ENCODE measurements around the gene HSD17B11. TPM values are rescaled to one million over a fixed set of nuclear protein-coding genes. Genes with fewer than 3 reads are reported as not detected.

HSD17B11 gene
- total and polyA plus RNA-seq, 2 of the 8 experiments (the other 6 are each of a cell fraction or from before 2014, with no cell fraction given) = 6.0 to 9.0 TPM

GRCh38 chr4:87377816-87378215 lies 13.2 kb downstream of the HSD17B11 start:
- FAIRE-seq (no peak), DNase-seq (ENCODE audit: low read depth in 1 of 2, low spot score in 2 of 2) (no peak)
- Histone ChIP-seq H3K18ac (ENCODE audit: extremely low read depth, low read length) (no peak overlapping the region), H3K4me1 (replicated peaks in 1 of 4; ENCODE audit: control insufficient read depth in 3 of 4, insufficient read depth in 4 of 4, low read length in 3 of 4) (no peaks in the 10 kb centered on the region), H2AFZ (ENCODE audit: low read length) (no peak overlapping the region), H2BK120ac (replicated peaks; ENCODE audit: low read depth, low read length) (no peak overlapping the region), H3K9ac (replicated peaks in 1 of 4; ENCODE audit: extremely low read depth in 1 of 4, low read depth in 3 of 4, low read length in 3 of 4) (no peak overlapping the region), H2BK12ac (ENCODE audit: low read depth, low read length) (no peak overlapping the region), H3K79me1 (ENCODE audit: low read depth, low read length) (no peaks in the 10 kb centered on the region), H3K14ac (ENCODE audit: insufficient read length) (no peak overlapping the region), H4K8ac (ENCODE audit: extremely low read depth, insufficient read depth, low read length) (no peak overlapping the region), H4K91ac (replicated peaks; ENCODE audit: insufficient read length, low read length) (no peak overlapping the region), H4K20me1 (replicated peaks in 1 of 2; ENCODE audit: control insufficient read depth in 1 of 2, insufficient read depth in 2 of 2, low read length in 2 of 2) (no peaks in the 10 kb centered on the region), H3K23ac (ENCODE audit: insufficient read length) (no peak overlapping the region), H2BK15ac (ENCODE audit: low read length) (no peak overlapping the region), H3K4me2 (ENCODE audit: insufficient read depth in 1 of 2, low read depth in 2 of 2, low read length in 2 of 2) (no peak overlapping the region), H4K5ac (ENCODE audit: insufficient read length, low read depth, low read length) (no peak overlapping the region), H3K23me2 (ENCODE audit: low read depth, low read length) (no peaks in the 10 kb centered on the region), H3K9me3 (ENCODE audit: insufficient read depth in 2 of 2, low read depth in 1 of 2, low read length in 1 of 2) (no peaks in the 10 kb centered on the region), H3K56ac (replicated peaks; ENCODE audit: insufficient read length, low read depth, low read length) (no peak overlapping the region), H3K4me3 (ENCODE audit: extremely low read depth in 1 of 4, insufficient read depth in 2 of 4, low read depth in 3 of 4, low read length in 4 of 4) (no peak overlapping the region), H3K27me3 (replicated peaks in 1 of 4; ENCODE audit: control insufficient read depth in 3 of 4, extremely low read depth in 1 of 4, insufficient read depth in 3 of 4, low read length in 3 of 4) (no peaks in the 10 kb centered on the region), H2AK5ac (ENCODE audit: low read depth, low read length) (no peak overlapping the region), H2BK20ac (ENCODE audit: low read length) (no peak overlapping the region), H3K4ac (replicated peaks; ENCODE audit: insufficient read length, low read depth, low read length) (no peak overlapping the region), H3K27ac (ENCODE audit: low read depth, low read length) (no peak overlapping the region), H2BK5ac (ENCODE audit: low read depth, low read length) (no peak overlapping the region), H3K36me3 (ENCODE audit: control insufficient read depth in 2 of 4, insufficient read depth in 4 of 4, low read length in 3 of 4) (no peaks in the 10 kb centered on the region; a peak in 2 of 8 replicates), H3K79me2 (ENCODE audit: control insufficient read depth in 1 of 2, insufficient read depth in 2 of 2, low read length in 2 of 2) (no peaks in the 10 kb centered on the region)
- ChIA-PET POLR2A (ENCODE audit: partially characterized antibody) (interaction anchor here (0.7 kb wide), 1 partner anchor 44 kb away, joined by 3 read pairs; no protein-coding TSS in a partner anchor), CTCF (ENCODE audit: partially characterized antibody) (interaction anchor here (0.5 to 3.0 kb wide), 9 partner anchors 14 to 472 kb away, joined by 3 to 11 read pairs (median 3); no protein-coding TSS in a partner anchor)
- WGBS, 2 experiments (ENCODE audit: extremely low coverage in 1 of 2, insufficient coverage in 1 of 2, insufficient read length in 1 of 2, insufficient replicate concordance in 2 of 2, low coverage in 1 of 2, low lambda C conversion rate in 2 of 2, missing lambda C conversion rate in 1 of 2) = 100% methylated on average over 2 of the region's 2 CpGs; no CpG with 5 or more reads in 1 of the 2 experiments
- TF ChIP-seq CHD1 (IDR thresholded peaks at IDR 0.05; ENCODE audit: low read depth, low read length) (no peak), HDAC6 (IDR thresholded peaks at IDR 0.05; ENCODE audit: low read depth, low read length) (no peak), JUND (IDR thresholded peaks at IDR 0.05; ENCODE audit: low read length) (no peak), SAP30 (IDR thresholded peaks at IDR 0.05; ENCODE audit: insufficient read depth, insufficient replicate concordance, low read length) (no peak), TCF12 (IDR thresholded peaks at IDR 0.05; ENCODE audit: low read depth, low read length) (no peak), SP4 (IDR thresholded peaks at IDR 0.05; ENCODE audit: low read length) (no peak), NRF1 (IDR thresholded peaks at IDR 0.05; ENCODE audit: low read depth, low read length) (no peak), CTCF (IDR thresholded peaks at IDR 0.05; ENCODE audit: control extremely low read depth in 1 of 3, insufficient read depth in 1 of 3, low read depth in 1 of 3, low read length in 3 of 3) (no peak), EP300 (IDR thresholded peaks at IDR 0.05; ENCODE audit: borderline replicate concordance in 1 of 2, low read depth in 2 of 2, low read length in 2 of 2) (no peak), KDM5A (IDR thresholded peaks at IDR 0.05; ENCODE audit: low read length) (no peak)

All from H1 (cell line).